ENCODE data around the gene OR6B1. TPM values are rescaled to one million over a fixed set of nuclear protein-coding genes. Genes with fewer than 3 reads are reported as not detected.

The OR6B1 gene
- total RNA-seq, 2 donors from 2014 or later: not detected

DNA sequence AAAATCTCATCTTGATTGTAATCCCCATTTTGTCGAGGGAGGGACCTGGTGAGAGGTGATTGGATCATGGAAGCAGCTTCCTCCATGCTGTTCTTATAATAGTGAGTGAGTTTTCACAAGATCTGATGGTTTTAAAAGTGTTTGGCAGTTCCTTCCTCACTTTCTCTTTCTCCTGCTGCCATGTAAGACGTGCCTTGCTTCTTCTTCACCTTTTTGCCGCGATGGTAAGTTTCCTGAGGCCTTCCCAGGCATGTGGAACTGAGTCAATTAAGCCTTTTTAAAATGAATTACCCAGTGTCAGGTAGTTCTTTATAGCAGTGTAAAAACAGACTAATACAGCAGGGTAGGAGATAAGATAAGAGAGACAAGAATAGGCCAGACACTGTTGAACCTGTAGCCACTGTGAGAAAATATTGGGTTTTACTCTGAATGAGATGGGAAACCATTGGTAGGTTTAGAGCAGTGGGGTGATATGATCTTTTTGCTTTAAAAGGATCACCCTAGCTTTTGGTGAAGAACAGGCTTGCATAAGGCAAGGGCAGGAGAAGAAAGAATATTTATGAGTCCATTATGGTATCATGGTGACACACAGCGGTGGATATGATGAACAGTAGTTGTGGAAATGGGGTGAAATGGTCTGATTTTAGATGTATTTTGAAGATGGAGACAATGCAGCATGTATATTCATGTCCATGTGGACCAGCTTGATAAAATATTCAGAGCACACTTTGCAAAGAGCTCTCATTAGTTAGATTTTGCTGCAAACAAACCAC is 11.5 kb downstream of the OR6B1 start:
- TF ChIP-seq POLR2A (IDR thresholded peaks at IDR 0.05) (no peak), POLR2AphosphoS5 (IDR thresholded peaks at IDR 0.05) (no peak)
- no peaks in the 10 kb centered on the region for H3K27me3 ChIP-seq (replicated peaks; ENCODE audit: insufficient read depth)
- intact Hi-C loops (cut with DNase I): no loop called here
- no peak overlapping the region for H3K27ac ChIP-seq
- no peaks in the 10 kb centered on the region for H3K4me1 ChIP-seq (replicated peaks)
- no peaks in the 10 kb centered on the region for H3K36me3 ChIP-seq
- no peak for DNase-seq (ENCODE audit: low spot score)
- WGBS: 90% methylated on average over 5 of the region's 5 CpGs
- no peaks in the 10 kb centered on the region for H3K9me3 ChIP-seq
- H3K4me3 ChIP-seq: no peak overlapping the region

DNA sequence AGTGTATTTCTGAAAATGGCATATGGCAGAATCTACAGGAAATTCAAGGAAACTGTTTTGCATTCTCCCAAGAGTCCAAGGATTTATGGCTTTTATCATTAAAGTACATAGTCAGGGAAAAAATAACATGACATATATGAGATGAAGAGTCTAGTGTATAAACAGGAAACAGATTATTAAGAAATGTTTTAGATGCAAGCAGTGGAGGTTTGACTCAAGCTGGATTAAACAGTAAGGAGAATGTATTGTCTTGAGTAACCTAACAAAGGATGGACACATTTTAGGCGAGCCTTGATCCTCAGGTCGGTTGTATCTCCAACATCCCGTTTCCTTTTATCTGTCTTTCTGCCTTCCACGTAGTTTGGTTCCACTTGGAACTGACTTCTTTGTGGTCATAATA is 17.9 kb downstream of the OR6B1 start:
- 85% methylated on average over 4 of the region's 4 CpGs for WGBS
- no peak overlapping the region for H3K4me3 ChIP-seq
- no peaks in the 10 kb centered on the region for H3K4me1 ChIP-seq (replicated peaks)
- no peak for DNase-seq (ENCODE audit: low spot score)
- no peaks in the 10 kb centered on the region for H3K36me3 ChIP-seq
- H3K27ac ChIP-seq: no peak overlapping the region
- no peaks in the 10 kb centered on the region for H3K9me3 ChIP-seq
- intact Hi-C loops (cut with DNase I): no loop called here
- no peaks in the 10 kb centered on the region for H3K27me3 ChIP-seq (replicated peaks; ENCODE audit: insufficient read depth)
- no peak for TF ChIP-seq POLR2A (IDR thresholded peaks at IDR 0.05)

DNA sequence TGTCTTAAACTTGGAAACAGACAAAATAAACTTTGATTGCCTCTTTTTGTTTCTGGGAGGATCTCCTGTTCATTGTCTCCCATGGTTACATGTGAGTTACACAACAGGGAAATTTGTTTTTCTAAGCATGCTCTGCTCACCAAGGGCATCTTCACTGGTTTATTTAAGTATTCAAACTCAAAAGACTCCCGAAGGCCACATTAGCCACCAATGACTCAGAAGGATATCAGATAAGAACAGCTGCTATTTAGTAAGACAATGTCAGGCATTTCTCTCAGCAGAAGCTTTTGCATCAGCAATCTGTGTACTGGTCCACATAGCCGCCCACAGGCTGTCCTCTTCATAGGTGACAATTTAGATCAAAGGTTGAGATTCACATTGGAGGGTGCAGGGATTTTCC is 19.3 kb downstream of the OR6B1 start:
- Histone ChIP-seq H3K27me3 (replicated peaks; ENCODE audit: insufficient read depth) (no peaks in the 10 kb centered on the region), H3K4me1 (replicated peaks) (no peaks in the 10 kb centered on the region), H3K9me3 (no peaks in the 10 kb centered on the region), H3K27ac (no peak overlapping the region), H3K36me3 (no peaks in the 10 kb centered on the region), H3K4me3 (no peak overlapping the region)
- DNase-seq (ENCODE audit: low spot score): no peak
- 43% methylated on average over 2 of the region's 2 CpGs for WGBS
- TF ChIP-seq POLR2AphosphoS5 (IDR thresholded peaks at IDR 0.05) (no peak), POLR2A (IDR thresholded peaks at IDR 0.05) (no peak)
- TF ChIP-seq, protein P1, sequence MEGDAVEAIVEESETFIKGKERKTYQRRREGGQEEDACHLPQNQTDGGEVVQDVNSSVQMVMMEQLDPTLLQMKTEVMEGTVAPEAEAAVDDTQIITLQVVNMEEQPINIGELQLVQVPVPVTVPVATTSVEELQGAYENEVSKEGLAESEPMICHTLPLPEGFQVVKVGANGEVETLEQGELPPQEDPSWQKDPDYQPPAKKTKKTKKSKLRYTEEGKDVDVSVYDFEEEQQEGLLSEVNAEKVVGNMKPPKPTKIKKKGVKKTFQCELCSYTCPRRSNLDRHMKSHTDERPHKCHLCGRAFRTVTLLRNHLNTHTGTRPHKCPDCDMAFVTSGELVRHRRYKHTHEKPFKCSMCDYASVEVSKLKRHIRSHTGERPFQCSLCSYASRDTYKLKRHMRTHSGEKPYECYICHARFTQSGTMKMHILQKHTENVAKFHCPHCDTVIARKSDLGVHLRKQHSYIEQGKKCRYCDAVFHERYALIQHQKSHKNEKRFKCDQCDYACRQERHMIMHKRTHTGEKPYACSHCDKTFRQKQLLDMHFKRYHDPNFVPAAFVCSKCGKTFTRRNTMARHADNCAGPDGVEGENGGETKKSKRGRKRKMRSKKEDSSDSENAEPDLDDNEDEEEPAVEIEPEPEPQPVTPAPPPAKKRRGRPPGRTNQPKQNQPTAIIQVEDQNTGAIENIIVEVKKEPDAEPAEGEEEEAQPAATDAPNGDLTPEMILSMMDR (IDR thresholded peaks at IDR 0.05): no peak
- intact Hi-C loops (cut with DNase I): no loop called here

DNA sequence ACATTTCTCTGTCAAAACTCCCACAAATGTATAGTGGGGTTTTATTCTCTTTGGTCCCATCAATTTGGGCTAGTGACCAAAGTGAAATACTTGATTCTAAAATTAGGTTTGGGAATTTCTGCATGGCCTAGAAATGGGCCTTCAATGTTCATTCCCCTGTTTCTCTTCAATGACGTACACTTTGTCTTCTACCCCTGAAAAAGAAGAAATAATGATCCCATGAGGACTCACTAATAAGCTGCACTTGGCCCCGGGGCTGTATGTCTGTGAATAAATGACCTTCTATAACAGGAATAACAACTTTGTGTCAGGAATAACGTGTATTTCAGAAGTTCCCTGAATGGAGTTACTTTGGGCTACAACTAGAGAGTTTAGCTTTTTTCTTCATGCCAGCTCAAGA is 20.2 kb downstream of the OR6B1 start:
- TF ChIP-seq POLR2AphosphoS5 (IDR thresholded peaks at IDR 0.05) (no peak), POLR2A (IDR thresholded peaks at IDR 0.05) (no peak)
- TF ChIP-seq, protein P1 (IDR thresholded peaks at IDR 0.05): no peak
- 60% methylated on average over 3 of the region's 3 CpGs for WGBS
- Histone ChIP-seq H3K36me3 (no peaks in the 10 kb centered on the region), H3K27ac (no peak overlapping the region), H3K27me3 (replicated peaks; ENCODE audit: insufficient read depth) (no peaks in the 10 kb centered on the region), H3K9me3 (no peaks in the 10 kb centered on the region), H3K4me3 (no peak overlapping the region), H3K4me1 (replicated peaks) (no peaks in the 10 kb centered on the region)
- DNase-seq (ENCODE audit: low spot score): no peak
- intact Hi-C loops (cut with DNase I): no loop called here

DNA sequence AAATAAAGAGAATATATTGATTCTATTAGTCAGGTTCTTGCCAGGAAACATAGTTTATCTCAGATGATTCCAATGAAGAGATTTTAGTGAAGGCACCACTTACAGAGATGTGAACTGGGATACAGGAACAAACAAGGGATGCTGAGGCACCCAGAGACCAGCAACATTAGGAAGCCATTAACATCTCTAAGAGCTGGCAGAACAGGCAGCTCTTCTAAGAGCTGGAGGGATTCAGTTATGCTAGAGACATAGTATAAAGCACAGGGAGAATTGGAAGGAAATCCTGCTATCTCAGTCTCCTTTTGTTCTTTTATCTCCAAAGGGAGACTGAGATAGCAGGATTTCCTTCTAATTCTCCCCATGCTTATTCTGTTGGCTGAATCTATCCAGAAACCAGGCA is 22.0 kb downstream of the OR6B1 start:
- DNase-seq (ENCODE audit: low spot score): no peak
- no peak for TF ChIP-seq POLR2A (IDR thresholded peaks at IDR 0.05)
- TF ChIP-seq POLR2AphosphoS5 (IDR thresholded peaks at IDR 0.05): no peak
- TF ChIP-seq, protein P1 (IDR thresholded peaks at IDR 0.05): no peak

More for the DNA sequence above, 22.0 kb downstream of the OR6B1 start:
- no peaks in the 10 kb centered on the region for H3K27me3 ChIP-seq (replicated peaks; ENCODE audit: insufficient read depth)
- no peaks in the 10 kb centered on the region for H3K9me3 ChIP-seq
- no peak overlapping the region for H3K27ac ChIP-seq
- no peak overlapping the region for H3K4me3 ChIP-seq
- H3K4me1 ChIP-seq (replicated peaks): no peaks in the 10 kb centered on the region
- H3K36me3 ChIP-seq: no peaks in the 10 kb centered on the region
- intact Hi-C loops (cut with DNase I): no loop called here
